SK-N-SH (cell line): ENCODE measurements around the gene DOK7.

Source experiments
- SIN3A ChIP-seq: IDR thresholded peaks from 2 replicates; pipeline ENCODE4 v1.6.1; 2012; ENCODE audit warnings: low read depth, mild to moderate bottlenecking, low read length, moderate library complexity, borderline replicate concordance
- TAF1 ChIP-seq: IDR thresholded peaks from 2 replicates; pipeline ENCODE4 v1.6.1; 2012; ENCODE audit warnings: low read depth, mild to moderate bottlenecking, low read length, moderate library complexity, borderline replicate concordance
- TF ChIP-seq, protein P1 (sequence below): fragments of 200-600 bp; sonication (generic); IDR thresholded peaks from 2 replicates; pipeline ENCODE4 v1.6.1; 2017; ENCODE audit warnings: antibody characterized with exemption, mild to moderate bottlenecking, moderate library complexity
- TF ChIP-seq, protein P2 (sequence below): fragments of 150-350 bp; IDR thresholded peaks from 2 replicates; pipeline ENCODE4 v1.6.1; 2017; ENCODE audit warnings: antibody characterized with exemption, low read length, low read depth, borderline replicate concordance

DNA sequence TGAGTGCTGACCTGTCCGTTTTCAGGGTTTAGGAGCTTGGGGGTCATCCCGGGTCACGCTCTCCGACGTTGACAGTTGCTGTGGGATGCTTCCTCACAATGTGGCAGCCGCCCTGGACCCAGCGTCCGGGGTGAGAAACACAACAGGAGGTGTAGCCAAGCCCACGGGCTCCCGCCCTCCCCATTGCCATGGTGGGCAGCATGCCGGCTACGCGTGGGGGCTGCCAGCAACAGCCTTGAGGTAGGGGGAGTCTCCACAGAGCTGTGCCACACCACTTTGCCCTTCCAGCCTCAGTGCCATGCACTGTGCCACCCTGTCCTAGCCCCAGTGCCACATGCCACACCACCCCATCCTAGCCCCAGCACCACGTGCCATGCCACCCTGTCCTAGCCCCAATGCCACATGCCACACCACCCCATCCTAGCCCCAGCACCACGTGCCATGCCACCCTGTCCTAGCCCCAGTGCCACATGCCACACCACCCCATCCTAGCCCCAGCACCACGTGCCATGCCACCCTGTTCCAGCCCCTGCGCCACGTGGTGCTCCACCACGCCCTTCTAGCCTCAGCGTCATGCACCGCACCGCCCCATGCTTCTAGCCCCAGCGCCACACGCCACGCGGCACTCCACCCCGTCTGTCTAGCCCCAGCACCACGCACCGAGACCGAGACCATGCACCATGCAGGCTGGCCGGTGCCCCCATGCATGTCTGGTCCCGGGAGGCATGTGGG lies 29.8 kb upstream of the DOK7 start:
- TF ChIP-seq, protein P1, sequence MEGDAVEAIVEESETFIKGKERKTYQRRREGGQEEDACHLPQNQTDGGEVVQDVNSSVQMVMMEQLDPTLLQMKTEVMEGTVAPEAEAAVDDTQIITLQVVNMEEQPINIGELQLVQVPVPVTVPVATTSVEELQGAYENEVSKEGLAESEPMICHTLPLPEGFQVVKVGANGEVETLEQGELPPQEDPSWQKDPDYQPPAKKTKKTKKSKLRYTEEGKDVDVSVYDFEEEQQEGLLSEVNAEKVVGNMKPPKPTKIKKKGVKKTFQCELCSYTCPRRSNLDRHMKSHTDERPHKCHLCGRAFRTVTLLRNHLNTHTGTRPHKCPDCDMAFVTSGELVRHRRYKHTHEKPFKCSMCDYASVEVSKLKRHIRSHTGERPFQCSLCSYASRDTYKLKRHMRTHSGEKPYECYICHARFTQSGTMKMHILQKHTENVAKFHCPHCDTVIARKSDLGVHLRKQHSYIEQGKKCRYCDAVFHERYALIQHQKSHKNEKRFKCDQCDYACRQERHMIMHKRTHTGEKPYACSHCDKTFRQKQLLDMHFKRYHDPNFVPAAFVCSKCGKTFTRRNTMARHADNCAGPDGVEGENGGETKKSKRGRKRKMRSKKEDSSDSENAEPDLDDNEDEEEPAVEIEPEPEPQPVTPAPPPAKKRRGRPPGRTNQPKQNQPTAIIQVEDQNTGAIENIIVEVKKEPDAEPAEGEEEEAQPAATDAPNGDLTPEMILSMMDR: no peak
- TF ChIP-seq TAF1 (no peak), SIN3A (no peak)
- TF ChIP-seq, protein P2, sequence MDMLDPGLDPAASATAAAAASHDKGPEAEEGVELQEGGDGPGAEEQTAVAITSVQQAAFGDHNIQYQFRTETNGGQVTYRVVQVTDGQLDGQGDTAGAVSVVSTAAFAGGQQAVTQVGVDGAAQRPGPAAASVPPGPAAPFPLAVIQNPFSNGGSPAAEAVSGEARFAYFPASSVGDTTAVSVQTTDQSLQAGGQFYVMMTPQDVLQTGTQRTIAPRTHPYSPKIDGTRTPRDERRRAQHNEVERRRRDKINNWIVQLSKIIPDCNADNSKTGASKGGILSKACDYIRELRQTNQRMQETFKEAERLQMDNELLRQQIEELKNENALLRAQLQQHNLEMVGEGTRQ: no peak
